ENCODE measurements around the gene BRD3OS.

BRD3OS gene

GRCh38 chr9:134035041-134036039 is 10.1 kb downstream of the BRD3OS start:
- no peak for DNase-seq

- no peak for DNase-seq
Measured at GRCh38 chr9:134036130-134036529, 10.8 kb downstream of the BRD3OS start.

GRCh38 chr9:134037641-134038040 is 12.4 kb downstream of the BRD3OS start:
- DNase-seq, result no peak

GRCh38 chr9:134039386-134040175 is 14.3 kb downstream of the BRD3OS start:
- DNase-seq, result no peak

- DNase-seq, result no peak
Measured at GRCh38 chr9:134040176-134040565, 14.9 kb downstream of the BRD3OS start.

- DNase-seq, result no peak
Measured at GRCh38 chr9:134040781-134041648, 15.7 kb downstream of the BRD3OS start.

- no peak for DNase-seq
Measured at GRCh38 chr9:134041649-134041962, 16.3 kb downstream of the BRD3OS start.

GRCh38 chr9:134043531-134043988 is 18.3 kb downstream of the BRD3OS start:
- DNase-seq, result no peak

- DNase-seq, result no peak
Measured at GRCh38 chr9:134044944-134045343, 19.7 kb downstream of the BRD3OS start.

GRCh38 chr9:134045841-134046544 is 20.7 kb downstream of the BRD3OS start:
- DNase-seq, result no peak

- DNase-seq, result no peak
Measured at GRCh38 chr9:134046894-134047681, 21.8 kb downstream of the BRD3OS start.

GRCh38 chr9:134047868-134048581 is 22.7 kb downstream of the BRD3OS start:
- DNase-seq, result no peak

- no peak for DNase-seq
Measured at GRCh38 chr9:134048582-134048968, 23.3 kb downstream of the BRD3OS start.

GRCh38 chr9:134049236-134049635 is 24.0 kb downstream of the BRD3OS start:
- no peak for DNase-seq

GRCh38 chr9:134049772-134050588 is 24.7 kb downstream of the BRD3OS start:
- no peak for DNase-seq

- DNase-seq, result no peak
Measured at GRCh38 chr9:134050726-134051125, 25.4 kb downstream of the BRD3OS start.

- DNase-seq, result no peak
Measured at GRCh38 chr9:134051319-134051718, 26.0 kb downstream of the BRD3OS start.

GRCh38 chr9:134052491-134052890 is 27.2 kb downstream of the BRD3OS start:
- no peak for DNase-seq

GRCh38 chr9:134052941-134053340 is 27.7 kb downstream of the BRD3OS start:
- DNase-seq, result no peak

GRCh38 chr9:134053401-134053871 is 28.2 kb downstream of the BRD3OS start:
- no peak for DNase-seq
